ENCODE data around the gene CXCR5. TPM values are rescaled to one million over a fixed set of nuclear protein-coding genes. Genes with fewer than 3 reads are reported as not detected.

The CXCR5 gene
- total RNA-seq, 1 donor from 2014 or later, result 0.09 TPM

DNA sequence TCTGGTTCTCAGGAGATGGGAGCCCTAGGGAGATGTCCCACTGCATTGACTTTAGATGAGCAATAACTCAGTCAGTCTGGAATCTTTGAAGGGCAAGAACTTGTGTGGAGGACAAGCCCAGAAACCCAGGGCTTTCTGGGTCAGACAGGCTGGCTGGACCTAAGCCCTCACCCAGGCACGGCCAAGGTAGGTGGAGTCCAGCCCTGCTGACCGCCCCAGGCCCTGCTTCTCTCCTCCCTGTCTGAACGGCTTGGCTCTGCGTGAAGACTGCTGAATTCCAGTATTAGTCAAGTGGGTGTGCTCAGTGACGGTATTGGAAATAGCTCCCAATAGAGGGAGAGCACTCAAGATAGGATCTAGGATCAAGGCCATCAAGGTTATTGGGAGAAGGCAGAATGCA is 6.1 kb downstream of the CXCR5 start:
- no peaks in the 10 kb centered on the region for H3K27me3 ChIP-seq (ENCODE audit: low read depth)
- H3K36me3 ChIP-seq, result peaks cover 7% of the 10 kb centered on the region
- ATAC-seq (peak; percentile 61 to 70), DNase-seq (no peak)
- H3K27ac ChIP-seq, result no peak overlapping the region
- H3K4me3 ChIP-seq, result no peak overlapping the region
- intact Hi-C loops (cut with DNase I), result no loop called here
- TF ChIP-seq, protein P1, sequence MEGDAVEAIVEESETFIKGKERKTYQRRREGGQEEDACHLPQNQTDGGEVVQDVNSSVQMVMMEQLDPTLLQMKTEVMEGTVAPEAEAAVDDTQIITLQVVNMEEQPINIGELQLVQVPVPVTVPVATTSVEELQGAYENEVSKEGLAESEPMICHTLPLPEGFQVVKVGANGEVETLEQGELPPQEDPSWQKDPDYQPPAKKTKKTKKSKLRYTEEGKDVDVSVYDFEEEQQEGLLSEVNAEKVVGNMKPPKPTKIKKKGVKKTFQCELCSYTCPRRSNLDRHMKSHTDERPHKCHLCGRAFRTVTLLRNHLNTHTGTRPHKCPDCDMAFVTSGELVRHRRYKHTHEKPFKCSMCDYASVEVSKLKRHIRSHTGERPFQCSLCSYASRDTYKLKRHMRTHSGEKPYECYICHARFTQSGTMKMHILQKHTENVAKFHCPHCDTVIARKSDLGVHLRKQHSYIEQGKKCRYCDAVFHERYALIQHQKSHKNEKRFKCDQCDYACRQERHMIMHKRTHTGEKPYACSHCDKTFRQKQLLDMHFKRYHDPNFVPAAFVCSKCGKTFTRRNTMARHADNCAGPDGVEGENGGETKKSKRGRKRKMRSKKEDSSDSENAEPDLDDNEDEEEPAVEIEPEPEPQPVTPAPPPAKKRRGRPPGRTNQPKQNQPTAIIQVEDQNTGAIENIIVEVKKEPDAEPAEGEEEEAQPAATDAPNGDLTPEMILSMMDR (IDR thresholded peaks at IDR 0.05), result no peak
- H3K4me1 ChIP-seq, result peaks cover 18% of the 10 kb centered on the region
- no peaks in the 10 kb centered on the region for H3K9me3 ChIP-seq

DNA sequence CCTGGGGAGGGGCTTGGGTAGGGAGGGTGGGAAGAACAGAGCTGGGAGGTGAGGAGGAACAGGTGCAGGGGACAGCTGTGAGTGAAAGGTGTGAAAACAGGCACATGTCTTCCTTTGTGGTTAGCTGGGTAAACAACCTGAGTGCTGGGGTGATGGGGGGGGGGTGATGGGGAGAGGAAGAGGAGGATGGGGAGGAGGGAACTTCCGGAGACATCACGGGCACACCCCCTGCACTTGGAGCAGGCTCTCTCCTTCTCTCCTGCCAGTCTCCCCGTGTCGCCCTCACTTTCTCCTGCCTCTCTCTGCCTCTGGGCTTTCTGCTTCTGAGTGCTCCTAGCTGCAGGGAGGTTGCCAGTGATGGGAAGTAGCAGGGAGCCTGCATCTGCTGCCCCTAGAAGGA is 8.8 kb downstream of the CXCR5 start:
- H3K4me3 ChIP-seq, result no peak overlapping the region
- intact Hi-C loops (cut with DNase I), result no loop called here
- TF ChIP-seq, protein P1 (IDR thresholded peaks at IDR 0.05), result no peak
- ATAC-seq, result peak; percentile 2 to 31
- no peak for DNase-seq
- no peaks in the 10 kb centered on the region for H3K9me3 ChIP-seq
- peaks cover 26% of the 10 kb centered on the region for H3K4me1 ChIP-seq
- peaks cover 21% of the 10 kb centered on the region for H3K36me3 ChIP-seq
- no peak overlapping the region for H3K27ac ChIP-seq
- H3K27me3 ChIP-seq (ENCODE audit: low read depth), result no peaks in the 10 kb centered on the region

DNA sequence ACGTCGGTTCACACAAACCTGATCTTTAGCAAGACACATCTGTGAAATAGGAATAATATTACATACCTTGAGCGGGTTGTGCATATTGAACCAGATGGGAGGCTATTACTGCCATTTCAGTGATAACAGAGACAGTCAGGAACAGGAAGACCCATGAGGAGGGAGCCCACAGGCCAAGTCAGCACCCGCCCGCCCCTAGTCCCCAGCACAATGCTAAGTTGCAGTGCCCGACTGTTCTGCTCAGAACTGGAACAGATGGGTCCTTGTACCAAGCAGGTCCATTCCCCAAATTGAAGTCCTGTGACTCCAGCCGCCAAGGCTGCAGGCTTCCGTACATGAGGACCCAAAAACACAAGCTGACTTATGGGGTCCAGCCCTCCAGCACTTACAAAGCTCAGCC is 9.3 kb downstream of the CXCR5 start:
- no peaks in the 10 kb centered on the region for H3K9me3 ChIP-seq
- intact Hi-C loops (cut with DNase I), result no loop called here
- TF ChIP-seq, protein P1 (IDR thresholded peaks at IDR 0.05), result no peak
- no peaks in the 10 kb centered on the region for H3K27me3 ChIP-seq (ENCODE audit: low read depth)
- peaks cover 21% of the 10 kb centered on the region for H3K36me3 ChIP-seq
- peaks cover 22% of the 10 kb centered on the region for H3K4me1 ChIP-seq
- no peak overlapping the region for H3K4me3 ChIP-seq
- ATAC-seq, result no peak
- DNase-seq, result no peak
- H3K27ac ChIP-seq, result no peak overlapping the region

DNA sequence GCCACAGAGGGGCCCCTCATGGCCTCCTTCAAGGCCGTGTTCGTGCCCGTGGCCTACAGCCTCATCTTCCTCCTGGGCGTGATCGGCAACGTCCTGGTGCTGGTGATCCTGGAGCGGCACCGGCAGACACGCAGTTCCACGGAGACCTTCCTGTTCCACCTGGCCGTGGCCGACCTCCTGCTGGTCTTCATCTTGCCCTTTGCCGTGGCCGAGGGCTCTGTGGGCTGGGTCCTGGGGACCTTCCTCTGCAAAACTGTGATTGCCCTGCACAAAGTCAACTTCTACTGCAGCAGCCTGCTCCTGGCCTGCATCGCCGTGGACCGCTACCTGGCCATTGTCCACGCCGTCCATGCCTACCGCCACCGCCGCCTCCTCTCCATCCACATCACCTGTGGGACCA is 10.0 kb downstream of the CXCR5 start:
- intact Hi-C loops (cut with DNase I), result no loop called here
- no peak for ATAC-seq
- Histone ChIP-seq H3K4me3 (no peak overlapping the region), H3K27ac (no peak overlapping the region), H3K27me3 (ENCODE audit: low read depth) (no peaks in the 10 kb centered on the region), H3K4me1 (peaks cover 15% of the 10 kb centered on the region), H3K9me3 (no peaks in the 10 kb centered on the region), H3K36me3 (peaks cover 26% of the 10 kb centered on the region)
- TF ChIP-seq, protein P1 (IDR thresholded peaks at IDR 0.05), result no peak
- DNase-seq, result no peak

DNA sequence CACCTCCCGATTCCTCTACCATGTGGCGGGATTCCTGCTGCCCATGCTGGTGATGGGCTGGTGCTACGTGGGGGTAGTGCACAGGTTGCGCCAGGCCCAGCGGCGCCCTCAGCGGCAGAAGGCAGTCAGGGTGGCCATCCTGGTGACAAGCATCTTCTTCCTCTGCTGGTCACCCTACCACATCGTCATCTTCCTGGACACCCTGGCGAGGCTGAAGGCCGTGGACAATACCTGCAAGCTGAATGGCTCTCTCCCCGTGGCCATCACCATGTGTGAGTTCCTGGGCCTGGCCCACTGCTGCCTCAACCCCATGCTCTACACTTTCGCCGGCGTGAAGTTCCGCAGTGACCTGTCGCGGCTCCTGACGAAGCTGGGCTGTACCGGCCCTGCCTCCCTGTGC is 10.5 kb downstream of the CXCR5 start:
- Histone ChIP-seq H3K36me3 (peaks cover 31% of the 10 kb centered on the region), H3K9me3 (no peaks in the 10 kb centered on the region), H3K4me3 (no peak overlapping the region), H3K4me1 (peaks cover 15% of the 10 kb centered on the region), H3K27ac (no peak overlapping the region), H3K27me3 (ENCODE audit: low read depth) (no peaks in the 10 kb centered on the region)
- no peak for ATAC-seq
- no peak for DNase-seq
- TF ChIP-seq, protein P1 (IDR thresholded peaks at IDR 0.05), result no peak
- intact Hi-C loops (cut with DNase I), result no loop called here
